ENCODE results near the gene SLK. TPM values are rescaled to one million over a fixed set of nuclear protein-coding genes. Genes with fewer than 3 reads are reported as not detected.

Gene SLK
- polyA plus RNA-seq, 3 donors = 57.9 to 72.7 (median 61.0) TPM

Other genes starting within 250 kb of the SLK start
- gene SH3PXD2A, start 111.6 kb upstream of the SLK start, polyA plus RNA-seq (ENCODE audit: insufficient read length in 3 of 3) = 10 to 100 TPM; 26.6 to 29.4 (median 29.3) TPM
- 10 to 100 TPM; 23.0 to 25.4 (median 24.3) TPM for gene STN1, start 49.0 kb upstream of the SLK start, polyA plus RNA-seq (ENCODE audit: insufficient read length in 3 of 3)
- gene COL17A1, start 118.7 kb downstream of the SLK start, polyA plus RNA-seq (ENCODE audit: insufficient read length in 3 of 3) = under 1 TPM; 0.30 to 0.78 (median 0.40) TPM
- 10 to 100 TPM in 1 of 3 donors, 1 to 10 TPM in 2; 9.3 to 10.6 (median 9.9) TPM for gene SFR1, start 155.0 kb downstream of the SLK start, polyA plus RNA-seq (ENCODE audit: insufficient read length in 3 of 3)

All from renal pelvis (tissue), 3 donors.